Testis (tissue), 3 donors: ENCODE measurements around the gene UBE2E2. TPM values are rescaled to one million over a fixed set of nuclear protein-coding genes. Genes with fewer than 3 reads are reported as not detected.
"Not testable (repeated sequence)": the region's sequence is repeated elsewhere in the genome, so short reads cannot be mapped to it uniquely, and the experiment has no call there.

ENCODE experiments used
- DNase-seq: peaks from one replicate; pipeline ENCODE4 v3.0.0-alpha.2; 2019
- H3K27ac ChIP-seq, 2 donors: fragments of 200-600 bp; sonication (generic); one replicate each; pipeline ENCODE4 v1.5.1; 2019
- H3K27me3 ChIP-seq: fragments of 200-600 bp; sonication (generic); one replicate; pipeline ENCODE4 v1.5.1; 2019
- H3K36me3 ChIP-seq: fragments of 200-600 bp; sonication (generic); one replicate; pipeline ENCODE4 v1.5.1; 2017; ENCODE audit warnings: low read depth; ENCODE audit errors: missing control alignments
- H3K4me1 ChIP-seq: fragments of 200-600 bp; sonication (generic); one replicate; pipeline ENCODE4 v1.5.1; 2019
- H3K4me3 ChIP-seq, 2 donors: fragments of 200-600 bp; sonication (generic); one replicate each; pipeline ENCODE4 v1.5.1; 2017 to 2019
- H3K9me3 ChIP-seq: fragments of 200-600 bp; sonication (generic); one replicate; pipeline ENCODE4 v1.5.1; 2017
- CTCF ChIP-seq, 3 experiments: fragments of 450-650 bp in 2 of 3; fragments of 200-600 bp in 1 of 3; sonication (generic) in 1 of 3; IDR thresholded peaks; one replicate each; pipeline ENCODE4 v1.5.1; 2016 to 2019; ENCODE audit warnings: antibody characterized with exemption in 3 of 3, mild to moderate bottlenecking in 2 of 3, moderate library complexity in 1 of 3
- POLR2A ChIP-seq: fragments of 450-650 bp; IDR thresholded peaks from one replicate; pipeline ENCODE4 v1.6.1; 2017; ENCODE audit warnings: antibody characterized with exemption, mild to moderate bottlenecking, moderate library complexity
- WGBS, 2 donors: methylation state at CpG; one replicate each; pipeline ENCODE4 v1.1.5; 2018; 5-methylcytosine and 5-hydroxymethylcytosine counted together
- intact Hi-C: fragments of 100-400 bp; cut with DNase I; formaldehyde crosslinking; loops from one replicate; pipeline ENCODE4 v1.15.1; 2023; ENCODE audit warnings: low total_unique reads
- polyA plus RNA-seq: library from polyadenylated mRNA; stranded (reverse); fragments of 350-450 nt; fragmentation: Illumina TruSeq; extraction: RNeasy Lipid Tissue Mini Kit (QIAGEN cat#74804); gene quantifications from one replicate; pipeline ENCODE4 v1.2.3, GENCODE V29; 2014; ENCODE audit warnings: low read depth, low replicate concordance; ENCODE audit not compliant: insufficient read depth
- total RNA-seq, 2 donors: library from RNA; depleted of rRNA; stranded (reverse); fragments of >200 nt; gene quantifications; one replicate each; pipeline ENCODE4 v1.2.3, GENCODE V29; 2016

The UBE2E2 gene
- total and polyA plus RNA-seq, 3 donors from 2014 or later, result 45.5 to 94.2 (median 48.7) TPM

- 32% methylated on average over 15 of the region's 15 CpGs for WGBS, 2 donors
- H3K4me1 ChIP-seq, result peaks cover 11% of the 10 kb centered on the region
- H3K9me3 ChIP-seq, result no peaks in the 10 kb centered on the region
- peak overlapping the region in 1 of 2 donors; percentile 49 for H3K4me3 ChIP-seq
- no peak for DNase-seq
- H3K27ac ChIP-seq, result peak overlapping the region; percentile 59 to 68
- intact Hi-C loops, result no loop called here
- TF ChIP-seq POLR2A (no peak), CTCF (IDR thresholded peaks at IDR 0.05) (no peak)
- no peaks in the 10 kb centered on the region for H3K27me3 ChIP-seq
- no peaks in the 10 kb centered on the region for H3K36me3 ChIP-seq
Observed at GRCh38 chr3:23612296-23612891, 409.3 kb downstream of the UBE2E2 start.

GRCh38 chr3:23615068-23615467 is 411.9 kb downstream of the UBE2E2 start:
- Histone ChIP-seq H3K36me3 (no peaks in the 10 kb centered on the region), H3K27ac (no peak overlapping the region), H3K9me3 (no peaks in the 10 kb centered on the region), H3K4me1 (peaks cover 11% of the 10 kb centered on the region), H3K27me3 (no peaks in the 10 kb centered on the region), H3K4me3 (no peak overlapping the region)
- 92 to 97% methylated on average over 4 to 5 of the region's 5 CpGs for WGBS, 2 donors
- no peak for TF ChIP-seq POLR2A
- no peak for TF ChIP-seq CTCF (IDR thresholded peaks at IDR 0.05)
- no peak for DNase-seq
- intact Hi-C loops, result no loop called here

GRCh38 chr3:23618475-23618874 is 415.3 kb downstream of the UBE2E2 start:
- H3K4me3 ChIP-seq, H3K36me3 ChIP-seq, H3K9me3 ChIP-seq, intact Hi-C loops, H3K27ac ChIP-seq, DNase-seq, H3K27me3 ChIP-seq, H3K4me1 ChIP-seq: not testable (repeated sequence)
- 91 to 95% methylated on average over 2 of the region's 2 CpGs for WGBS, 2 donors

GRCh38 chr3:23619705-23620637 is 416.8 kb downstream of the UBE2E2 start:
- Histone ChIP-seq H3K4me3 (no peak overlapping the region), H3K4me1 (no peaks in the 10 kb centered on the region), H3K36me3 (no peaks in the 10 kb centered on the region), H3K9me3 (no peaks in the 10 kb centered on the region), H3K27ac (no peak overlapping the region), H3K27me3 (no peaks in the 10 kb centered on the region)
- TF ChIP-seq CTCF (IDR thresholded peaks at IDR 0.05), result no peak
- TF ChIP-seq POLR2A, result no peak
- DNase-seq, result no peak
- intact Hi-C loops, result no loop called here
- 79 to 81% methylated on average over 11 to 12 of the region's 12 CpGs for WGBS, 2 donors

- no peak overlapping the region for H3K27ac ChIP-seq
- H3K4me3 ChIP-seq, result no peak overlapping the region
- no peaks in the 10 kb centered on the region for H3K27me3 ChIP-seq
- no peaks in the 10 kb centered on the region for H3K9me3 ChIP-seq
- WGBS, 2 donors, result 66 to 77% methylated on average over 4 of the region's 4 CpGs
- no peak for DNase-seq
- no peaks in the 10 kb centered on the region for H3K36me3 ChIP-seq
- TF ChIP-seq CTCF (IDR thresholded peaks at IDR 0.05) (no peak), POLR2A (no peak)
- H3K4me1 ChIP-seq, result no peaks in the 10 kb centered on the region
- intact Hi-C loops, result no loop called here
Observed at GRCh38 chr3:23620638-23621015, 417.5 kb downstream of the UBE2E2 start.
